EL (cell line): Measurements from ENCODE around the gene DNAJB4.
"Not testable (repeated sequence)": the region's sequence is repeated elsewhere in the genome, so short reads cannot be mapped to it uniquely, and the experiment has no call there.

Source experiments
- DNase-seq: peaks from one replicate; pipeline ENCODE4 v3.0.0-alpha.2; 2016

DNAJB4 gene

GRCh38 chr1:77991638-77992037, 13.1 kb upstream of the DNAJB4 start:
- no peak for DNase-seq

DNA sequence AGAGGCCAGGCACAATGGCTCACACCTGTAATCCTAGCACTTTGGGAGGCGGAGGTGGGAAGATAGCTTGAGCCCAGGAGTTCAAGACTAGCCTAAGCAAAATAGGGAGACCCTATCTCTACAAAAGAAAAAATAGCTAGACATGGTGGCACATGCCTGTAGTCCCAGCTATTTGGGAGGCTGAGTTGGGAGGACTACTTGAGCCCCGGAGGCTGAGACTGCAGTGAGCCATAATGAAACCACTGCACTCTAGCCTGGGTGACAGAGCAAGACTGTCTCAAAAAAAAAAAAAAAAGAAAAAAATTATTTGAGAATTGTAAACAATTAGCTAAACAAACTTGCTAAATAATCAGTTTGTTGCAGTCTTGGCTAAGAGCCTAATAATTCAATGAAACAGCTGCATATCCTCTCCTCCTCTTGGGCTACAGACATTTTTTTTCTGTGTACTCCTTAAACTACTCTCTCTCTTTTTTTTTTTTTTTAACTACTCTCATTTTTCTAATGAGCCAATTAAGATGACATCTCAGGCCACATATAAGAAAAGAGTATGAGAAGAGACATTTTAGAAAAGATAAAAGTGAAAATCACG, 10.5 kb upstream of the DNAJB4 start:
- no peak for DNase-seq

DNA sequence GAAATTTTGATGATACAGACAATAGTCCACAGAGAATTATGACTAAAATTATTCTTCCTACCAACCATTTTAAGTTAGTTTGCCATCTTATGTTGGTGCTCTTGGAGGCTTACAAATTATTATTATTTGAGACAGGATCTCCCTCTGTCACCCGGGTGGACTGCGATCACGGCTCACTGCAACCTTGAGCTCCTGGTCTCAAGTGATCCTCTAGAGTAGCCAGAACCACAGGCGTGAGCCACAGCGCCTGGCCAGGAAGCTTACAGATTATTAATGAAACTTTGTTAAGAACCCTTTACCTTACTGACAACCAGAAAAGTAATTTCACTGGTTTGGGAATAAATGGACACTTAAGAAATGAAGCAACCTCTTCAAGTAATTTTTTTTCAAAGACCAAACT, 8.0 kb upstream of the DNAJB4 start:
- no peak for DNase-seq

DNA sequence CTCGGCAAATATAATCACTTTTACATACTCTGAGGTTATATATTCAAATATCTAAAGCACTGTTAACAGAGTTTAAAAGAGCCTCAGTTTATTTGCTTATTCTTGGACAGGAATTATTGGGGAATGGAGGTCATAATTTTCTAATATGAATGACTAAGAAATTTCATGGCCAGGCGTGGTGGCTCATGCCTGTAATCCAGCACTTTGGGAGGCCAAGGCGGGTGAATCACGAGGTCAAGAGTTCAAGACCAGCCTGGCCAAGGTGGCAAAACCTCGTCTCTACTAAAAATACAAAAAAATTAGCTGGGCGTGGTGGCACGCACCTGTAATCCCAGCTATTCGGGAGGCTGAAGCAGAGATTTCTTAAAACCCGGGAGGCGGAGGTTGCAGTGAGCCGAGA, 4.2 kb upstream of the DNAJB4 start:
- DNase-seq = not testable (repeated sequence)

GRCh38 chr1:78003070-78003746, 1.5 kb upstream of the DNAJB4 start:
- no peak for DNase-seq

- peak; percentile 83 for DNase-seq
Observed at GRCh38 chr1:78003882-78004718, 639 bp upstream of the DNAJB4 start.

DNA sequence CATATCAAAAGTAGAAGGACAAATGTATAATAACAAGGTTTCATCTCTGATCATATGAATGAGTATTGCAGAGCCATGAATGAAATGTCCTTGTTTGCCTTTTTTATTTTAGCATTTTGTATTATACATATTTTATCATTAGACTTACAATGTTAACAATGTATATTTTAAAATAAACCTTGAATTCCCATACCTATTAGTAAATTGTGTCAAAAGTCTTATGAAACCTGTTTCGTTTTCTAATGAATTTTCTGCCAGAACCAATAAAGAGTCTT, 646 bp downstream of the DNAJB4 start:
- no peak for DNase-seq

- DNase-seq = peak; percentile 91
Observed at GRCh38 chr1:78005755-78006154, 1.0 kb downstream of the DNAJB4 start.

DNA sequence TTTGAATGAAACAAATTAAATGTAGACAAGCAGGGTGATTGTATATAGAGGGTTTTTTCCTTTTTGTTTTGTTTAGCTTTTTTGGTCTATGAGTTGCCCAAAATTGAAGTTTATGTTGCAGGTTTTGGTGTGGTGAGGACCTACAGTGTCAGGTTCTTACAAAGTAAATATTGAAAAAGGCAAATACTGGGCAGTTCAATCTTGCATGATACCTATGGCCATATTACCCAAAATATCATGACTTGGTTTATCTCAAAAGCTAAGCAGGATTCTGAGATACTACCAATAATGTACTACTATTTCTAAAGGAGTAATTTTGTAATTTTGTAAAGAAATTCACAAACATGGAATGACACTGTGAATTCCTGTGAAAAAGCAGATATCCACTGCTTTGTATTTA, 1.8 kb downstream of the DNAJB4 start:
- DNase-seq = no peak

GRCh38 chr1:78007677-78008341, 3.1 kb downstream of the DNAJB4 start:
- DNase-seq = no peak

- DNase-seq = no peak
Observed at GRCh38 chr1:78009276-78009675, 4.5 kb downstream of the DNAJB4 start.

DNA sequence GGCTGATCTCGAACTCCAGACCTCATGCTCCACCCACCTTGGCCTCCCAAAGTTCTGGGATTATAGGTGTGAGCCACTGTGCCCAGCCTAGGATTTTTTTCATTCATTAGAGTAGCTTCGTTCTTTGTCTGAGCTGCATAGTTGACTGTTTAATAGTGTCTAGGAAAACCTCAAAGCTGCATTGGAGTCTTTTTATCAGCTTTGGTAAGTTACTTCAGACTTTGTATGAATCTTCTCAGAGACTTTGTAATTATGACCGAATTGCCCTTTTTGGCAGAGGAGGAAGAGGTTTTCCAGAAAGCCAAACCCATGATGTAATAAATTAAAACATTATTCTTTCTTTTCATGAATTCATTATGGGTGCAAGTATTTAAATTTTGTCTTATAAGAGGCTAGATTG, 5.1 kb downstream of the DNAJB4 start:
- DNase-seq = peak; percentile 34

- DNase-seq = no peak
Observed at GRCh38 chr1:78011050-78011449, 6.3 kb downstream of the DNAJB4 start.

GRCh38 chr1:78015148-78015547, 10.4 kb downstream of the DNAJB4 start:
- no peak for DNase-seq

GRCh38 chr1:78019024-78019423, 14.3 kb downstream of the DNAJB4 start:
- no peak for DNase-seq

DNA sequence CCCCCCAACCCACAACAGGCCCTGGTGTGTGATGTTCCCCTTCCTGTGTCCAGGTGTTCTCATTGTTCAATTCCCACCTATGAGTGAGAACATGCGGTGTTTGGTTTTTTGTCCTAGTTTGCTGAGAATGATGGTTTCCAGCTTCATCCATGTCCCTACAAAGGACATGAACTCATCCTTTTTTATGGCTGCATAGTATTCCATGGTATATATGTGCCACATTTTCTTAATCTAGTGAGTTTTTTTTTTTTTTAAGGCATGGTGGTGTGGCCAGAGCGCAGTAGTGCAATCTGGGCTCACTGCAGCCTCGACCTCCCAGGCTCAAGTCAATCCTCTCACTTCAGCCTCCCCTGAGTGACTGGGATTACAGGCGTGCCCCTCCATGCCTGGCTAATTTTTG, 16.4 kb downstream of the DNAJB4 start:
- not testable (repeated sequence) for DNase-seq

- DNase-seq = no peak
Observed at GRCh38 chr1:78029793-78030192, 25.1 kb downstream of the DNAJB4 start.

DNA sequence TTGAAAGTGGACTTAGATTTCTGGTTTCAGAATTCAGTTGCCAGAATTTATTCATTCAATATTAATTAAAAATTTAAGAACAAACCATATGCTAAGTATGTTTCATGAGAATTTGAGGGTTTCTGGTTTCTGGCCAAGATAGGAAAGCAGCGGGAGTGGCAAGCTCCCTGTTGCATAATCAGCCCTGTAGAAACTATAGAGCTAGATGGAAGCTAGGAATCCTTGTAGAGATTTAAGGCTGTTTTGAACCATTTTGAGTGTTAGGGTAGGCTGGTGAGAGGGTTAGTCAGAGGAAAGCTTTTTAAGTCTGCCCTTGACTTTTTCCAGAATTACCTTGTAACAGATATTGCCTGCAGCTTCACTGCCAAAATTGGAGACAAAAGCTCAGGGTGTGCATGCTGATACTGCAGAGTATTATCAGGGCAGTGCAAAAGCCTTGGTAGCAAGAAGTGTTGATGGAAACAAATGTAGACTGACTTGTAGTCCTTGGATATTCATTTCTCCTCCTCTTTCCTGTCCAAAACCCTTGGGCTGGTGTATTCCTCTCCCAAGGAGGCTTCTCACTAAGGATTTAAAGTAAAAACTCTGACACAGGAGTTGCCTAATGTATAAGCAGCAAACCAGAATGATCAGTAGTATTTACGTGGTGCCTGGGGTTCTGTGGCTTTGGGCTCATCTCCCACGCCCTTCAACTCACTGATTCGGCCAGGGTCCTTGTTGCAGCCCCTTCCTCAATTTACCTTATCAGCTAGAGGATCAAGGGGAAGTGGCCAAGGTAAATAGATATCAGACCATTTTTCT, 28.5 kb downstream of the DNAJB4 start:
- no peak for DNase-seq

DNA sequence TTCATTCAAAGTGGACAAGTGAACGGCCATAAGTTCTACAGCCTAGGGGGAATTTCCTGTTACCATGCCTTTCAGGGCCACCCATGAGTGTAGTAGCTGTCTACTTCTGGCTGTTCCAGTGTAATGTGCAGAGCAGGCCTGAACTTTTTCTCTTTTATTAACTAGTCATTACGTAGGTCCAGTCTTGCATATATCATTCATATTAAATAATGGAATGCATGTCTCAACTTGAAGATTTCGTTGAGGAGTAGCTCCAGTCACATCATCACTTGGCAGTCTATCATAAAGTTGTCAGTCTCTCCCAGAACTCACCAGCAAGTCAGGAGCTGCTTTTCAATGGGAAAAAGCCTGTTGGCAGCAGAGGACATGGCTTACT, 29.0 kb downstream of the DNAJB4 start:
- DNase-seq = no peak

DNA sequence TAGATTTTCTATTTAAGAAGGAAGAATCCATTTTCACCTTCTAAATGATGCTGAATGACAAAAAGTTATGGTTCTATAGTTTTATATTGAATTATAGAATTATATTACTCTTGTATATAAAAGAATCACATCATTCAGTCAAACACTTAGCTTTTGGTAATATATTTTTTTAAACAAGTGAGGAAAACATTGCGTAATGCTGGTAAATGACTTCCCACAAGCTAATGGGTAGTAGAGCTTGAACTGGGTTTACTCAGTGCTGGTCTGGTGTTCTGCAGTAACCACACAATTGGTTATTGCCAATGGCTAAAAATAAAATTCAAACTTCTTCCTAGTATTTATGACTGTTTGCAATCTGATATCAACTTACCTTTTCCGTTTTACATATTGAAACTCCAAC, 30.4 kb downstream of the DNAJB4 start:
- no peak for DNase-seq

DNA sequence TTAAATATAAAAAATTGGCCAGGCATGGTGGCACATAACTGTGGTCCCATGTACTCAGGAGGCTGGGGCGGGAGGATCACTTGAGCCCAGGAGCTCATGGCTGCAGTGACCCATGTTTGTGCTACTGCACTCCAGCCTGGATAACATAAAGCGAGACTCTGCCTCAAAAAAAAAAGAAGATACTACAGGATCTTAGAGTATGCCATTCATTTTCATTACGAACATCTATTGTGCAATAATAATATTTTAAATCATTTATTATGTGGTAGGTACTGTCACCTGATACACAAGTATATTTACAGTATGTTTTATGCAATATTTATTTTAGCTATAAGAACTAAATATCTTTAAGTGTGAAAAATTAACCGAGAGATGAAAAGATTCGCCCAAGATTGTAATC, 31.7 kb downstream of the DNAJB4 start:
- DNase-seq = no peak

- DNase-seq = peak; percentile 14
Observed at GRCh38 chr1:78038071-78038470, 33.3 kb downstream of the DNAJB4 start.

DNA sequence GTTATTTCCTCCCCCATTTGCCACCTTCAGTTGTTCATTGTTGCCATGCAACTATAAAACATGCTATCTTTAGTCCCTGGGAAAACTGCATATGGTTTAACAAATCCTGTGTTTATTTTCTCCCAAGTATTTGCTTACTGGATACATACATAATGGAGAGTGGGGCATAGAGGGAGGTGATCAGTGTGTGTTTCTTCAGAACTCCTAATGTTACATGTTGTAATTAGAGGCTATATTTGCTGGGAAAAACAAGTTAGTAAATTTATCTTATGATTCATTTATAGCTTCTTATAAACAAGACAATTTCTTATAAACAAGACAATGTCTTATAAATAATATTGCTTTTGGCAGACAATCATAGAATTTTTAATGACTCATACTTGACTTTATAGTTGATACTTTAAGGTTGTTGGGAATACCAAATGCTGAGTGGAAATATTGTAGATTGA, 33.8 kb downstream of the DNAJB4 start:
- DNase-seq = peak; percentile 37
